GM06990 (cell line): ENCODE results near the gene FMN2.

Experiments
- DNase-seq: peaks from one replicate; pipeline ENCODE4 v3.0.0-alpha.2; 2011; ENCODE audit not compliant: insufficient read length; ENCODE audit errors: extremely low read depth
- H3K27me3 ChIP-seq: replicated peaks from 2 replicates; pipeline ENCODE4 v1.6.0; 2011; ENCODE audit warnings: low read length; ENCODE audit not compliant: control insufficient read depth, insufficient read depth
- H3K36me3 ChIP-seq: 2 replicates; pipeline ENCODE4 v1.5.1; 2011; ENCODE audit warnings: low read length; ENCODE audit not compliant: control insufficient read depth, insufficient read depth
- H3K4me3 ChIP-seq: replicated peaks from 2 replicates; pipeline ENCODE4 v1.5.1; 2011; ENCODE audit warnings: low read depth, mild to moderate bottlenecking, control low read depth, low read length
- CTCF ChIP-seq: IDR thresholded peaks from 2 replicates; pipeline ENCODE4 v1.5.1; 2011; ENCODE audit warnings: low read length, control low read depth, mild to moderate bottlenecking, inconsistent platforms; ENCODE audit not compliant: insufficient read depth, poor library complexity, severe bottlenecking

FMN2 gene

GRCh38 chr1:240101737-240102136 is 10.1 kb downstream of the FMN2 start:
- no peak for TF ChIP-seq CTCF
- DNase-seq = no peak
- H3K36me3 ChIP-seq = no peaks in the 10 kb centered on the region
- no peaks in the 10 kb centered on the region for H3K27me3 ChIP-seq
- H3K4me3 ChIP-seq = no peak overlapping the region

GRCh38 chr1:240104672-240105071 is 13.0 kb downstream of the FMN2 start:
- H3K36me3 ChIP-seq = no peaks in the 10 kb centered on the region
- no peaks in the 10 kb centered on the region for H3K27me3 ChIP-seq
- no peak overlapping the region for H3K4me3 ChIP-seq
- no peak for TF ChIP-seq CTCF
- DNase-seq = no peak

- TF ChIP-seq CTCF = no peak
- Histone ChIP-seq H3K27me3 (no peaks in the 10 kb centered on the region), H3K4me3 (no peak overlapping the region), H3K36me3 (no peaks in the 10 kb centered on the region)
- DNase-seq = no peak
Measured at GRCh38 chr1:240107058-240107684, 15.5 kb downstream of the FMN2 start.

GRCh38 chr1:240109130-240109529 is 17.4 kb downstream of the FMN2 start:
- DNase-seq = no peak
- H3K36me3 ChIP-seq = no peaks in the 10 kb centered on the region
- no peak for TF ChIP-seq CTCF

GRCh38 chr1:240109920-240110636 is 18.4 kb downstream of the FMN2 start:
- Histone ChIP-seq H3K27me3 (no peaks in the 10 kb centered on the region), H3K4me3 (no peak overlapping the region), H3K36me3 (no peaks in the 10 kb centered on the region)
- no peak for TF ChIP-seq CTCF
- DNase-seq = no peak

More at GRCh38 chr1:240109130-240109529, 17.4 kb downstream of the FMN2 start:
- no peak overlapping the region for H3K4me3 ChIP-seq
- no peaks in the 10 kb centered on the region for H3K27me3 ChIP-seq
